Astrocyte (in vitro differentiated cells and primary cell): Measurements from ENCODE around the gene DNAH14.

Experiments used
- EZH2 ChIP-seq: IDR thresholded peaks from 2 replicates; pipeline ENCODE4 v1.6.1; 2012; ENCODE audit warnings: mild to moderate bottlenecking, low read length, inconsistent platforms; ENCODE audit not compliant: insufficient read depth
- TF ChIP-seq, protein P1 (sequence below): IDR thresholded peaks from 2 replicates; pipeline ENCODE4 v1.5.1; 2011; ENCODE audit warnings: low read depth, mild to moderate bottlenecking, inconsistent platforms, low read length, moderate library complexity; ENCODE audit not compliant: insufficient read depth

DNA sequence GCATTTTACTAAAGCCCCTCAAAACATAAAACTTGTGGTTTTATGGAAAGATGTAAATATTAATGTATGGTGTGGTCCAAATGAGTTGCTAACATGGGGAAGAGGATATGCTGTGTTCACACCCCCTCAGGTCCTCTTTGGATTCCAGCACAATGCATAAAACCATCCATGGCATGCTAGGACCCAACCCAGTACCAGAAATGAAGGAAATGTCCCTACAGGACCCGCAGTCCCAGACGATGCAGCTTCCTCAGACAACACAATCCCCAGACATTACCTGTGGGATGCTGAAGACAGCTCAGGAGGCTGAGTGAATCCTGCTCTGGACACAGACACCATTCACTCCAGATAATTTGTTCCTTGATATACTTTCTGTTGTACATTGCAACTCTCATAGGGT is 296.2 kb downstream of the DNAH14 start:
- TF ChIP-seq, protein P1, sequence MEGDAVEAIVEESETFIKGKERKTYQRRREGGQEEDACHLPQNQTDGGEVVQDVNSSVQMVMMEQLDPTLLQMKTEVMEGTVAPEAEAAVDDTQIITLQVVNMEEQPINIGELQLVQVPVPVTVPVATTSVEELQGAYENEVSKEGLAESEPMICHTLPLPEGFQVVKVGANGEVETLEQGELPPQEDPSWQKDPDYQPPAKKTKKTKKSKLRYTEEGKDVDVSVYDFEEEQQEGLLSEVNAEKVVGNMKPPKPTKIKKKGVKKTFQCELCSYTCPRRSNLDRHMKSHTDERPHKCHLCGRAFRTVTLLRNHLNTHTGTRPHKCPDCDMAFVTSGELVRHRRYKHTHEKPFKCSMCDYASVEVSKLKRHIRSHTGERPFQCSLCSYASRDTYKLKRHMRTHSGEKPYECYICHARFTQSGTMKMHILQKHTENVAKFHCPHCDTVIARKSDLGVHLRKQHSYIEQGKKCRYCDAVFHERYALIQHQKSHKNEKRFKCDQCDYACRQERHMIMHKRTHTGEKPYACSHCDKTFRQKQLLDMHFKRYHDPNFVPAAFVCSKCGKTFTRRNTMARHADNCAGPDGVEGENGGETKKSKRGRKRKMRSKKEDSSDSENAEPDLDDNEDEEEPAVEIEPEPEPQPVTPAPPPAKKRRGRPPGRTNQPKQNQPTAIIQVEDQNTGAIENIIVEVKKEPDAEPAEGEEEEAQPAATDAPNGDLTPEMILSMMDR: no peak
- no peak for TF ChIP-seq EZH2
